Neural cell (in vitro differentiated cells): ENCODE results near the gene NHLH1.

Experiments used
- CTCF ChIP-seq: fragments of 450-650 bp; IDR thresholded peaks from 2 replicates; pipeline ENCODE4 v1.5.1; 2014; ENCODE audit warnings: antibody characterized with exemption, mild to moderate bottlenecking, moderate library complexity; ENCODE audit not compliant: poor library complexity, severe bottlenecking
- EZH2 ChIP-seq: fragments of 200-600, 300-800 bp; shearing (Covaris generic), sonication (generic); IDR thresholded peaks from 2 replicates; pipeline ENCODE4 v1.6.1; 2014; ENCODE audit warnings: antibody characterized with exemption, low read length, borderline replicate concordance, mild to moderate bottlenecking; ENCODE audit not compliant: insufficient read depth, poor library complexity, severe bottlenecking
- POLR2AphosphoS5 ChIP-seq: IDR thresholded peaks from 2 replicates; pipeline ENCODE4 v1.6.1; 2012
- SMC3 ChIP-seq: fragments of 450-650 bp; conservative IDR thresholded peaks from 2 replicates; pipeline ENCODE4 v1.6.1; 2014; ENCODE audit warnings: antibody characterized with exemption, mild to moderate bottlenecking, moderate library complexity; ENCODE audit not compliant: poor library complexity

- TF ChIP-seq POLR2AphosphoS5 (no peak), CTCF (no peak), EZH2 (no peak), SMC3 (no peak)
These were observed 34.4 kb upstream of the NHLH1 start for GRCh38 chr1:160332516-160332915.
